SK-N-SH (cell line): ENCODE results near the gene SSC4D. TPM values are rescaled to one million over a fixed set of nuclear protein-coding genes. Genes with fewer than 3 reads are reported as not detected.

ENCODE experiments used
- CTCF ChIA-PET: fragments of 300-600, 350-600 bp; formaldehyde crosslinking; extraction: SDS; loops from one replicate; lab custom pipeline; 2021; lab: Yijun Ruan, JAX
- POLR2A ChIA-PET: fragments of 350-600 bp; sonication (Branson Sonifier 250); formaldehyde crosslinking; extraction: SDS; loops from one replicate; lab custom pipeline; 2020; ENCODE audit warnings: antibody characterized with exemption, inconsistent platforms; lab: Yijun Ruan, JAX
- DNase-seq: peaks from one replicate; pipeline ENCODE4 v3.0.0; 2012
- H2AFZ ChIP-seq: fragments of 200-600 bp; sonication (generic); 2 replicates; pipeline ENCODE4 v1.8.1; 2016; ENCODE audit warnings: antibody characterized with exemption, mild to moderate bottlenecking, low read depth
- H3F3A ChIP-seq: fragments of 200-600 bp; sonication (generic); replicated peaks from 2 replicates; pipeline ENCODE3; 2016; ENCODE audit warnings: antibody characterized with exemption, mild to moderate bottlenecking; ENCODE audit not compliant: insufficient read depth
- H3K27ac ChIP-seq, 2 experiments: fragments of 200-500 bp in 1 of 2; fragments of 200-600 bp in 1 of 2; sonication (Bioruptor generic) in 1 of 2; sonication (generic), shearing (Covaris generic) in 1 of 2; 2 replicates each; pipeline versions ENCODE4 v1.5.1 to v1.6.1; 2014 to 2016; ENCODE audit warnings: low read depth in 2 of 2, inconsistent platforms in 1 of 2, low read length in 1 of 2, mild to moderate bottlenecking in 1 of 2, mixed read lengths in 1 of 2
- H3K27me3 ChIP-seq: fragments of 200-600 bp; sonication (generic), shearing (Covaris generic); 2 replicates; pipeline ENCODE4 v1.6.1; 2016; ENCODE audit warnings: mixed run types; ENCODE audit not compliant: insufficient read depth
- H3K36me3 ChIP-seq, 2 experiments: fragments of 200-500 bp in 1 of 2; fragments of 200-600 bp in 1 of 2; sonication (Bioruptor generic) in 1 of 2; sonication (generic) in 1 of 2; replicated peaks in 1 of 2; 2 replicates each; pipeline versions ENCODE3 to v1.5.1; 2014 to 2016; ENCODE audit warnings: low read length in 1 of 2, mild to moderate bottlenecking in 1 of 2; ENCODE audit not compliant: insufficient read depth in 2 of 2, control insufficient read depth in 1 of 2
- H3K4me1 ChIP-seq, 2 experiments: fragments of 200-500 bp in 1 of 2; fragments of 200-600 bp in 1 of 2; sonication (Bioruptor generic) in 1 of 2; sonication (generic), shearing (Covaris generic) in 1 of 2; 2 replicates each; pipeline versions ENCODE4 v1.5.1 to v1.6.1; 2014 to 2016; ENCODE audit warnings: low read depth in 1 of 2, low read length in 1 of 2, mixed run types in 1 of 2; ENCODE audit not compliant: insufficient read depth in 2 of 2, control insufficient read depth in 1 of 2
- H3K4me2 ChIP-seq: fragments of 200-600 bp; sonication (generic), shearing (Covaris generic); 2 replicates; pipeline ENCODE4 v1.6.1; 2017; ENCODE audit warnings: mixed run types
- H3K4me3 ChIP-seq, 2 experiments: fragments of 200-500 bp in 1 of 2; fragments of 200-600 bp in 1 of 2; sonication (Bioruptor generic) in 1 of 2; sonication (generic), shearing (Covaris generic) in 1 of 2; 2 replicates each; pipeline versions ENCODE4 v1.5.1 to v1.8.1; 2014 to 2016; ENCODE audit warnings: low read depth in 2 of 2, inconsistent platforms in 1 of 2, low read length in 1 of 2, mild to moderate bottlenecking in 1 of 2, mixed read lengths in 1 of 2, moderate library complexity in 1 of 2
- H3K79me2 ChIP-seq: fragments of 200-600 bp; sonication (generic); 2 replicates; pipeline ENCODE4 v1.8.1; 2017; ENCODE audit warnings: mild to moderate bottlenecking; ENCODE audit not compliant: insufficient read depth
- H3K9ac ChIP-seq: fragments of 200-600 bp; sonication (generic); 2 replicates; pipeline ENCODE4 v1.6.1; 2017; ENCODE audit warnings: mixed run types
- H3K9me2 ChIP-seq: fragments of 200-600 bp; sonication (generic); 2 replicates; pipeline ENCODE4 v1.6.1; 2017; ENCODE audit warnings: mixed run types
- H3K9me3 ChIP-seq: fragments of 200-600 bp; sonication (generic); 2 replicates; pipeline ENCODE4 v1.6.1; 2017; ENCODE audit warnings: mixed run types, mild to moderate bottlenecking, moderate library complexity
- H4K20me1 ChIP-seq: fragments of 200-600 bp; sonication (generic); 2 replicates; pipeline ENCODE4 v1.6.1; 2017; ENCODE audit warnings: mild to moderate bottlenecking, mixed run types; ENCODE audit not compliant: insufficient read depth
- EP300 ChIP-seq, 2 experiments: IDR thresholded peaks; 2 replicates each; pipeline versions ENCODE4 v1.4.0 to v1.6.1; 2012; ENCODE audit warnings: borderline replicate concordance in 1 of 2, low read depth in 1 of 2, low read length in 1 of 2
- FOXJ3 ChIP-seq: sonication (generic); formaldehyde crosslinking; IDR thresholded peaks from 2 replicates; pipeline ENCODE4 v1.5.1; 2020; ENCODE audit warnings: mild to moderate bottlenecking, missing genetic modification reagents
- GABPA ChIP-seq: IDR thresholded peaks from 2 replicates; pipeline ENCODE4 v1.4.0; 2012; ENCODE audit warnings: low read depth, mild to moderate bottlenecking
- MEF2A ChIP-seq: IDR thresholded peaks from 2 replicates; pipeline ENCODE4 v1.4.0; 2012; ENCODE audit warnings: low read depth, borderline replicate concordance
- NFIC ChIP-seq: IDR thresholded peaks from 2 replicates; pipeline ENCODE4 v1.4.0; 2012; ENCODE audit warnings: borderline replicate concordance
- NRF1 ChIP-seq: IDR thresholded peaks from 2 replicates; pipeline ENCODE4 v1.6.1; 2012; ENCODE audit warnings: low read depth, mild to moderate bottlenecking, low read length
- POLR2AphosphoS5 ChIP-seq: IDR thresholded peaks from 2 replicates; pipeline ENCODE4 v1.6.1; 2012; ENCODE audit warnings: low read depth, low read length
- RCOR1 ChIP-seq: fragments of 150-350 bp; IDR thresholded peaks from 2 replicates; pipeline ENCODE4 v1.6.1; 2017; ENCODE audit warnings: antibody characterized with exemption, low read length
- RXRA ChIP-seq: IDR thresholded peaks from 2 replicates; pipeline ENCODE4 v1.4.0; 2012; ENCODE audit warnings: low read depth, mild to moderate bottlenecking, borderline replicate concordance
- SIN3A ChIP-seq: IDR thresholded peaks from 2 replicates; pipeline ENCODE4 v1.6.1; 2012; ENCODE audit warnings: low read depth, mild to moderate bottlenecking, low read length, moderate library complexity, borderline replicate concordance
- TCF12 ChIP-seq: IDR thresholded peaks from 2 replicates; pipeline ENCODE4 v1.4.0; 2012
- YY1 ChIP-seq: IDR thresholded peaks from 2 replicates; pipeline ENCODE4 v1.4.0; 2012; ENCODE audit warnings: low read depth, mild to moderate bottlenecking
- WGBS: methylation state at CpG from one replicate; pipeline ENCODE4 v1.1.6; 2017; ENCODE audit warnings: low lambda C conversion rate; 5-methylcytosine and 5-hydroxymethylcytosine counted together
- polyA plus RNA-seq, 3 experiments: library from polyadenylated mRNA; depleted of rRNA; stranded (reverse); fragments of >200 nt; gene quantifications; 2 replicates each; pipeline ENCODE4 v1.2.3, GENCODE V29; 2012
- TF ChIP-seq, protein P1 (sequence below): IDR thresholded peaks from 2 replicates; pipeline ENCODE4 v1.6.1; 2012; ENCODE audit warnings: mild to moderate bottlenecking, low read depth, low read length, moderate library complexity
- TF ChIP-seq, protein P2 (sequence below): IDR thresholded peaks from 2 replicates; pipeline ENCODE4 v1.4.0; 2012; ENCODE audit warnings: low read depth, borderline replicate concordance
- TF ChIP-seq, protein P3 (sequence below): fragments of 150-350 bp; IDR thresholded peaks from 2 replicates; pipeline ENCODE4 v1.6.1; 2017; ENCODE audit warnings: antibody characterized with exemption, low read length, low read depth, borderline replicate concordance
- TF ChIP-seq, protein P4 (sequence below): fragments of 150-350 bp; IDR thresholded peaks from 2 replicates; pipeline ENCODE4 v1.6.1; 2016; ENCODE audit warnings: mild to moderate bottlenecking, low read depth, low read length
- TF ChIP-seq, protein P5 (sequence below): IDR thresholded peaks from 2 replicates; pipeline ENCODE4 v1.4.0; 2012; ENCODE audit warnings: low read depth

The SSC4D gene
- polyA plus RNA-seq, 1 of the 3 experiments (the other 2 are of a cell fraction) = 2.0 TPM

DNA sequence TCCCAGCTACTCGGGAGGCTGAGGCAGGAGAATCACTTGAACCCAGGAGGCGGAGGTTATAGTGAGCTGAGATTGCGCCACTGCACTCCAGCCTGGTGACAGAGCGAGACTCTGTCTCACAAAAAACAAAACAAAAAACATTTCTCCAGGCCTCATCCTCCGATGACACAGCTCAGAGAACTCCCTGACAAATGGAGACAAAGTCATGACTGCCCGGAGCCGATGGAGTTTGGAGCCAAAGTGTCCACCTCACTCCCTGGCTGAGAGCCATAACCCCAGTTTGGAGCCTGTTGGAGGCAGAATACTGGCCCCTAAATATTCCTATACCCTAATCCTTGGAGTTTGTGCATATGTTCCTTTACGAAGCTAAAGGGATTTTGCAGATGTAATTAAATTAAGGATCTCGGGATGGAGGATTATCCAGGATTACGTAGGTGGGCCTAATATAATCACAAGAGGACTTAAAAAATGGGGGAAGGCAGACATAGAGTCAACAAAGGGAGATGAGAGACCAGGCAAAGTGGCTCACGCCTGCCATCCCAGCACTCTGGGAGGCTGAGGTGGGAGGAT is 22.7 kb downstream of the SSC4D start:
- ChIA-PET POLR2A (interaction anchor here (1.0 kb wide), 1 partner anchor 28 kb away, joined by 3 read pairs; the partner anchor contains the start of gene YWHAG), CTCF (interaction anchor here (1.1 kb wide), 1 partner anchor 21 kb away, joined by 3 read pairs; no protein-coding TSS in a partner anchor)
- Histone ChIP-seq H3K79me2 (no peaks in the 10 kb centered on the region), H2AFZ (peak overlapping the region; percentile 59; the same call in 1 of the 2 replicates), H3K4me1 (peaks cover 5 to 7% of the 10 kb centered on the region in 2 experiments; a peak in 2 of 4 replicates), H3K9me3 (no peaks in the 10 kb centered on the region), H3K4me2 (no peak overlapping the region), H3K9me2 (no peaks in the 10 kb centered on the region), H3K4me3 (no peak overlapping the region), H3F3A (peaks cover 8% of the 10 kb centered on the region), H3K27me3 (no peaks in the 10 kb centered on the region), H3K36me3 (no peaks in the 10 kb centered on the region), H3K9ac (no peak overlapping the region), H3K27ac (peak overlapping the region in 1 of 2 experiments; percentile 29; a peak in 2 of 4 replicates), H4K20me1 (no peaks in the 10 kb centered on the region)
- 79% methylated on average over 11 of the region's 11 CpGs for WGBS
- DNase-seq = no peak
- TF ChIP-seq EP300 (IDR thresholded peaks at IDR 0.05; ENCODE audit: borderline replicate concordance in 1 of 2, low read depth in 1 of 2, low read length in 1 of 2) = no peak
- TF ChIP-seq, protein P1, sequence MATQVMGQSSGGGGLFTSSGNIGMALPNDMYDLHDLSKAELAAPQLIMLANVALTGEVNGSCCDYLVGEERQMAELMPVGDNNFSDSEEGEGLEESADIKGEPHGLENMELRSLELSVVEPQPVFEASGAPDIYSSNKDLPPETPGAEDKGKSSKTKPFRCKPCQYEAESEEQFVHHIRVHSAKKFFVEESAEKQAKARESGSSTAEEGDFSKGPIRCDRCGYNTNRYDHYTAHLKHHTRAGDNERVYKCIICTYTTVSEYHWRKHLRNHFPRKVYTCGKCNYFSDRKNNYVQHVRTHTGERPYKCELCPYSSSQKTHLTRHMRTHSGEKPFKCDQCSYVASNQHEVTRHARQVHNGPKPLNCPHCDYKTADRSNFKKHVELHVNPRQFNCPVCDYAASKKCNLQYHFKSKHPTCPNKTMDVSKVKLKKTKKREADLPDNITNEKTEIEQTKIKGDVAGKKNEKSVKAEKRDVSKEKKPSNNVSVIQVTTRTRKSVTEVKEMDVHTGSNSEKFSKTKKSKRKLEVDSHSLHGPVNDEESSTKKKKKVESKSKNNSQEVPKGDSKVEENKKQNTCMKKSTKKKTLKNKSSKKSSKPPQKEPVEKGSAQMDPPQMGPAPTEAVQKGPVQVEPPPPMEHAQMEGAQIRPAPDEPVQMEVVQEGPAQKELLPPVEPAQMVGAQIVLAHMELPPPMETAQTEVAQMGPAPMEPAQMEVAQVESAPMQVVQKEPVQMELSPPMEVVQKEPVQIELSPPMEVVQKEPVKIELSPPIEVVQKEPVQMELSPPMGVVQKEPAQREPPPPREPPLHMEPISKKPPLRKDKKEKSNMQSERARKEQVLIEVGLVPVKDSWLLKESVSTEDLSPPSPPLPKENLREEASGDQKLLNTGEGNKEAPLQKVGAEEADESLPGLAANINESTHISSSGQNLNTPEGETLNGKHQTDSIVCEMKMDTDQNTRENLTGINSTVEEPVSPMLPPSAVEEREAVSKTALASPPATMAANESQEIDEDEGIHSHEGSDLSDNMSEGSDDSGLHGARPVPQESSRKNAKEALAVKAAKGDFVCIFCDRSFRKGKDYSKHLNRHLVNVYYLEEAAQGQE = no peak
- no peak for TF ChIP-seq POLR2AphosphoS5
- no peak for TF ChIP-seq YY1
- no peak for TF ChIP-seq NRF1
- TF ChIP-seq, protein P2, sequence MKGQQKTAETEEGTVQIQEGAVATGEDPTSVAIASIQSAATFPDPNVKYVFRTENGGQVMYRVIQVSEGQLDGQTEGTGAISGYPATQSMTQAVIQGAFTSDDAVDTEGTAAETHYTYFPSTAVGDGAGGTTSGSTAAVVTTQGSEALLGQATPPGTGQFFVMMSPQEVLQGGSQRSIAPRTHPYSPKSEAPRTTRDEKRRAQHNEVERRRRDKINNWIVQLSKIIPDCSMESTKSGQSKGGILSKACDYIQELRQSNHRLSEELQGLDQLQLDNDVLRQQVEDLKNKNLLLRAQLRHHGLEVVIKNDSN = no peak
- TF ChIP-seq FOXJ3 (CRISPR knock-in tag) = no peak
- no peak for TF ChIP-seq SIN3A

DNA sequence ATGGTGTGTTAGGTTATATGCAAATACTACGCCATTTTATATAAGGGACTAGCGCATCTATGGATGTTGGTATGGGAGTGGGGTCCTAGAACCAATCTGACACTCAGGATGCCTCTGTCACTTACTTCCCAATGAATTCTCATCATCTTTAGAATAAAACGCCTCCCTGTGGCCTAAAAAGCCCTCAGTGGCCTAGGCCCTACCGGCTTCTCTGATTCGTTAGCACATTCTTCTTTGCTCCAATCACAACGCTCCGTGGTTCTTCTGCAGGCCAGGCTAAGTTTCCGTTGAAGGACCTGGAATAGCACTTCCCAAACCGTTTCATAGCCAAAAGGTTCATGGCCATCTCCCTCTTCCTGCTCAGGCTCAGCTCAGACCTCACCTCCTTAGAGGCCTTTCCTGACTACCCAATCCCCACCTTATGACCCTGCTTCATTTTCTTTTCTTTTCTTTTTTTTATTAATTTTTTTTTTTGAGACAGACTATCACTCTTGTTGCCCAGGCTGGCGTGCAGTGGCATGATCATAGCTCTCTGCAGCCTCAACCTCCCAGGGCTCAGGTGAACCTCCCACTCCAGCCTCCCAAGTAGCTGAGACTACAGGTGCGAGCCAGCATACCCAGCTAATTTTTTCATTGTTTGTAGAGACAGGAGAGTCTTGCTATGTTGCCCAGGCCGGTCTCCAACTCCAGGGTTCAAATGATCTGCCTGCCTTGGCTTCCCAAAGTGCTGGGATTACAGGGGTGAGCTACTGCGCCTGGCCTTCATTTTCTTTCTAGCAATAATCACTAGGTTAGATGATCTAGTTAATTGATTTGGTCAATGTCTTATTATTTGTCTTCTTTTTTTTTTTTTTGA is 26.2 kb downstream of the SSC4D start:
- POLR2A ChIA-PET = no interaction called here
- Histone ChIP-seq H3K4me2 (no peak overlapping the region), H3K27me3 (no peaks in the 10 kb centered on the region), H3K79me2 (no peaks in the 10 kb centered on the region), H3K4me1 (peaks cover 6 to 17% of the 10 kb centered on the region in 2 experiments; a peak in 3 of 4 replicates), H3K27ac (no peak overlapping the region), H2AFZ (no peak overlapping the region), H3K36me3 (no peaks in the 10 kb centered on the region), H3K9me2 (no peaks in the 10 kb centered on the region), H3K9me3 (no peaks in the 10 kb centered on the region), H3K9ac (no peak overlapping the region), H3K4me3 (no peak overlapping the region), H3F3A (peaks cover 30% of the 10 kb centered on the region), H4K20me1 (no peaks in the 10 kb centered on the region)
- CTCF ChIA-PET = no interaction called here
- peak; percentile 51 for DNase-seq
- 92% methylated on average over 13 of the region's 13 CpGs for WGBS
- no peak for TF ChIP-seq SIN3A
- TF ChIP-seq, protein P3, sequence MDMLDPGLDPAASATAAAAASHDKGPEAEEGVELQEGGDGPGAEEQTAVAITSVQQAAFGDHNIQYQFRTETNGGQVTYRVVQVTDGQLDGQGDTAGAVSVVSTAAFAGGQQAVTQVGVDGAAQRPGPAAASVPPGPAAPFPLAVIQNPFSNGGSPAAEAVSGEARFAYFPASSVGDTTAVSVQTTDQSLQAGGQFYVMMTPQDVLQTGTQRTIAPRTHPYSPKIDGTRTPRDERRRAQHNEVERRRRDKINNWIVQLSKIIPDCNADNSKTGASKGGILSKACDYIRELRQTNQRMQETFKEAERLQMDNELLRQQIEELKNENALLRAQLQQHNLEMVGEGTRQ = no peak
- no peak for TF ChIP-seq GABPA
- no peak for TF ChIP-seq RCOR1
- no peak for TF ChIP-seq YY1
- TF ChIP-seq, protein P2 = no peak
- no peak for TF ChIP-seq NFIC
- TF ChIP-seq, protein P4, sequence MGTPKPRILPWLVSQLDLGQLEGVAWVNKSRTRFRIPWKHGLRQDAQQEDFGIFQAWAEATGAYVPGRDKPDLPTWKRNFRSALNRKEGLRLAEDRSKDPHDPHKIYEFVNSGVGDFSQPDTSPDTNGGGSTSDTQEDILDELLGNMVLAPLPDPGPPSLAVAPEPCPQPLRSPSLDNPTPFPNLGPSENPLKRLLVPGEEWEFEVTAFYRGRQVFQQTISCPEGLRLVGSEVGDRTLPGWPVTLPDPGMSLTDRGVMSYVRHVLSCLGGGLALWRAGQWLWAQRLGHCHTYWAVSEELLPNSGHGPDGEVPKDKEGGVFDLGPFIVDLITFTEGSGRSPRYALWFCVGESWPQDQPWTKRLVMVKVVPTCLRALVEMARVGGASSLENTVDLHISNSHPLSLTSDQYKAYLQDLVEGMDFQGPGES = no peak
- TF ChIP-seq POLR2AphosphoS5 = no peak
- TF ChIP-seq MEF2A = no peak
- TF ChIP-seq, protein P5, sequence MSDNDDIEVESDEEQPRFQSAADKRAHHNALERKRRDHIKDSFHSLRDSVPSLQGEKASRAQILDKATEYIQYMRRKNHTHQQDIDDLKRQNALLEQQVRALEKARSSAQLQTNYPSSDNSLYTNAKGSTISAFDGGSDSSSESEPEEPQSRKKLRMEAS = no peak
- TF ChIP-seq TCF12 = no peak
- TF ChIP-seq RXRA = no peak
